Body of pancreas (tissue), 4 donors: Measurements from ENCODE around the gene MTSS2. TPM values are rescaled to one million over a fixed set of nuclear protein-coding genes. Genes with fewer than 3 reads are reported as not detected.
A peak's percentile ranks its signal among the peaks of the same experiment; 100 is the strongest.

Experiments used
- ATAC-seq: fragments of 150-250 bp; one replicate; pipeline ENCODE4 v1.9.1; 2016
- DNase-seq, 4 donors: peaks; one replicate each; pipeline ENCODE4 v3.0.0-alpha.2; 2019
- H3K27ac ChIP-seq, 4 donors: fragments of 200-600 bp; sonication (generic); 1 replicate in 3 of 4; 2 replicates in 1 of 4; pipeline versions ENCODE4 v1.5.1 to v1.6.1; 2016 to 2019; ENCODE audit warnings: mild to moderate bottlenecking in 1 of 4, mixed read lengths in 1 of 4, moderate library complexity in 1 of 4
- H3K27me3 ChIP-seq, 2 donors: fragments of 200-600 bp; sonication (generic); one replicate each; pipeline ENCODE4 v1.6.0; 2016; ENCODE audit warnings: mild to moderate bottlenecking in 1 of 2
- H3K36me3 ChIP-seq, 2 donors: fragments of 200-600 bp; sonication (generic); replicated peaks in 1 of 2; 2 replicates each; pipeline ENCODE4 v1.5.1; 2016; ENCODE audit warnings: low read depth in 2 of 2; ENCODE audit not compliant: insufficient read depth in 1 of 2
- H3K4me1 ChIP-seq: fragments of 200-600 bp; sonication (generic); one replicate; pipeline ENCODE4 v1.6.0; 2016
- H3K4me3 ChIP-seq, 2 donors: fragments of 200-600 bp; sonication (generic); 1 replicate in 1 of 2; 2 replicates in 1 of 2; pipeline ENCODE4 v1.5.1; 2016 to 2019
- H3K9me3 ChIP-seq, 3 donors: fragments of 200-600 bp; sonication (generic); 1 replicate in 2 of 3; 2 replicates in 1 of 3; pipeline ENCODE4 v1.5.1; 2016
- CTCF ChIP-seq, 7 experiments: fragments of 450-650 bp in 4 of 7; fragments of 200-600 bp in 3 of 7; sonication (generic) in 3 of 7; IDR thresholded peaks; one replicate each; pipeline ENCODE4 v1.5.1; 2016 to 2019; ENCODE audit warnings: antibody characterized with exemption in 7 of 7
- POLR2A ChIP-seq, 3 donors: fragments of 450-650 bp; IDR thresholded peaks; one replicate each; pipeline ENCODE4 v1.6.1; 2016; ENCODE audit warnings: antibody characterized with exemption in 3 of 3, mild to moderate bottlenecking in 2 of 3
- WGBS, 2 donors: methylation state at CpG; one replicate each; pipeline ENCODE4 v1.1.5; 2017; 5-methylcytosine and 5-hydroxymethylcytosine counted together
- intact Hi-C: fragments of 100-400 bp; cut with DNase I; formaldehyde crosslinking; loops from one replicate; pipeline ENCODE4 v1.15.1; 2023
- total RNA-seq, 2 donors: library from RNA; depleted of rRNA; stranded (reverse); fragments of >200 nt; gene quantifications; one replicate each; pipeline ENCODE4 v1.1.0, GENCODE V29; 2016

The MTSS2 gene
- total RNA-seq, 2 donors from 2014 or later = 8.8 to 23.4 TPM

- Histone ChIP-seq H3K27ac (peak overlapping the region in 3 of 4 donors; percentile 45 to 75 (median 52)), H3K27me3 (no peaks in the 10 kb centered on the region), H3K9me3 (no peaks in the 10 kb centered on the region), H3K4me3 (no peak overlapping the region), H3K4me1 (peaks cover 63% of the 10 kb centered on the region), H3K36me3 (no peaks in the 10 kb centered on the region)
- intact Hi-C loops = no loop called here
- 69 to 70% methylated on average over 14 of the region's 14 CpGs for WGBS, 2 donors
- ATAC-seq (no peak), DNase-seq (no peak)
- TF ChIP-seq POLR2A (IDR thresholded peaks at IDR 0.05) = no peak
- TF ChIP-seq CTCF (IDR thresholded peaks at IDR 0.05) = no peak
These were observed 3.4 kb downstream of the MTSS2 start for GRCh38 chr16:70682239-70683145.

- Histone ChIP-seq H3K9me3 (no peaks in the 10 kb centered on the region), H3K4me3 (no peak overlapping the region), H3K27me3 (no peaks in the 10 kb centered on the region), H3K27ac (peak overlapping the region in 3 of 4 donors; percentile 45 to 53 (median 52)), H3K4me1 (peaks cover 58% of the 10 kb centered on the region), H3K36me3 (no peaks in the 10 kb centered on the region)
- DNase-seq = peak in 1 of 4 donors; percentile 39
- ATAC-seq = no peak
- intact Hi-C loops = no loop called here
- TF ChIP-seq CTCF (IDR thresholded peaks at IDR 0.05) (no peak), POLR2A (IDR thresholded peaks at IDR 0.05) (no peak)
- 61 to 65% methylated on average over 6 to 12 of the region's 13 CpGs for WGBS, 2 donors
These were observed 4.2 kb downstream of the MTSS2 start for GRCh38 chr16:70681382-70682238.

GRCh38 chr16:70680495-70681381 lies 5.1 kb downstream of the MTSS2 start:
- peak overlapping the region in 3 of 4 donors; percentile 45 to 53 (median 52) for H3K27ac ChIP-seq
- WGBS, 2 donors = 69 to 79% methylated on average over 14 to 18 of the region's 18 CpGs
- H3K9me3 ChIP-seq = no peaks in the 10 kb centered on the region
- H3K27me3 ChIP-seq = no peaks in the 10 kb centered on the region
- peaks cover 52% of the 10 kb centered on the region for H3K4me1 ChIP-seq
- ATAC-seq (no peak), DNase-seq (no peak)
- no peaks in the 10 kb centered on the region for H3K36me3 ChIP-seq
- intact Hi-C loops = no loop called here
- no peak for TF ChIP-seq POLR2A (IDR thresholded peaks at IDR 0.05)
- TF ChIP-seq CTCF (IDR thresholded peaks at IDR 0.05) = no peak
- H3K4me3 ChIP-seq = no peak overlapping the region

GRCh38 chr16:70679671-70680494 lies 6.0 kb downstream of the MTSS2 start:
- TF ChIP-seq POLR2A (IDR thresholded peaks at IDR 0.05) = no peak
- TF ChIP-seq CTCF (IDR thresholded peaks at IDR 0.05) = peak in 4 of 7 experiments; percentile 12 to 60 (median 39)
- H3K36me3 ChIP-seq = peaks cover 0 to under 1% of the 10 kb centered on the region in 2 donors
- ATAC-seq (no peak), DNase-seq (no peak)
- no peak overlapping the region for H3K4me3 ChIP-seq
- H3K27me3 ChIP-seq = no peaks in the 10 kb centered on the region
- H3K27ac ChIP-seq = peak overlapping the region in 2 of 4 donors; percentile 52 to 53
- H3K4me1 ChIP-seq = peaks cover 47% of the 10 kb centered on the region
- WGBS, 2 donors = 69 to 87% methylated on average over 27 to 60 of the region's 80 CpGs
- intact Hi-C loops = loop anchor here (5.0 kb wide), 1 partner anchor 87 kb away; no protein-coding TSS in a partner anchor
- no peaks in the 10 kb centered on the region for H3K9me3 ChIP-seq
